GM21447 (cell line): Measurements from ENCODE around the gene KRT26.

Source experiments
- ATAC-seq: cut with Tn5 transposase; IDR thresholded peaks from one replicate; pipeline ENCODE4 v1.9.1; 2021; ENCODE audit not compliant: unreplicated experiment

KRT26 gene

GRCh38 chr17:40734018-40734417, 38.0 kb downstream of the KRT26 start:
- ATAC-seq, result no peak

DNA sequence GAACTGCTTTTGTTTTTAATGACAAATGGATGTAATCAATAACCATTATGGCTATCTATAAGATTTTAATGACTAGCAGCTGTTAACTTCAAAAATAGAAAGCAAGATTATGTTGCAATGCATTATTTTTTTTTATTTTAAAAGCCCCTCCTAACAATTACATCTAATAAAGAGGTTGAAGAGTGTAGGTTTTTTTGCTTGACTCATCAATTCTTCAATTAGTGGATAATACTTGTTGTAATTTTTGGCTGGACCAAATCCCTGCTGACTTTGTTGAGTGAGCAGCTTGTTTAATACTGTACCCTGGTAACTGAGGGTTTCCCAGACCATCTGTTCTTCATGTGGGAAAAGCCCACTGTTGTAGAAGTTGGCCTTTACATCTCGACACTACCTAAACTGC, 41.0 kb downstream of the KRT26 start:
- ATAC-seq, result no peak

GRCh38 chr17:40727447-40728231, 44.4 kb downstream of the KRT26 start:
- no peak for ATAC-seq

GRCh38 chr17:40726919-40727318, 45.1 kb downstream of the KRT26 start:
- ATAC-seq, result no peak

GRCh38 chr17:40724656-40725055, 47.3 kb downstream of the KRT26 start:
- no peak for ATAC-seq

- ATAC-seq, result no peak
Measured at GRCh38 chr17:40722241-40722640, 49.8 kb downstream of the KRT26 start.

DNA sequence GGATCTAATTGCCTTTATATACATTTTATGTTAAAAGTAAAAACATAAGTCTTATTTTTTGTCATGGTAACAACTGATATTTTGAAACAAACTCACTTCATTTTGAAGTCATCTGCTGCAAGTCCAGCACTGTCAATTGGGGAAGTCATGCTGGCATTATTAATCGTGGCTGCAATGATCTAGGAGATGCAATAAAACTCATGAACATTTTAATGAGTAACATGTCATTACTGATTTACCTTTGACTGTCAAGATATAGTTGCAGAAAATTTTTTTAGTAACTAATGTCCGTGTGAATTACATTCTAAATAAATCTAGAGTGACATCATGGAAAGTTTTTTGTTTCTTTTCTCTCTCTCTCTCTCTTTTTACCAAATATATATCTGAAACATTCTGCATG, 51.1 kb downstream of the KRT26 start:
- ATAC-seq, result no peak

GRCh38 chr17:40718930-40719329, 53.1 kb downstream of the KRT26 start:
- ATAC-seq, result no peak

GRCh38 chr17:40717776-40718175, 54.2 kb downstream of the KRT26 start:
- no peak for ATAC-seq
